Esophagus muscularis mucosa (tissue), 4 donors: Measurements from ENCODE around the gene SLITRK3. TPM values are rescaled to one million over a fixed set of nuclear protein-coding genes. Genes with fewer than 3 reads are reported as not detected.
"Not testable (repeated sequence)": the region's sequence is repeated elsewhere in the genome, so short reads cannot be mapped to it uniquely, and the experiment has no call there.

Source experiments
- DNase-seq: peaks from one replicate; pipeline ENCODE4 v3.0.0-alpha.2; 2017; ENCODE audit errors: extremely low spot score
- H3K27ac ChIP-seq, 4 donors: fragments of 200-600 bp; sonication (generic); replicated peaks in 1 of 4; 1 replicate in 3 of 4; 2 replicates in 1 of 4; pipeline ENCODE4 v1.5.1; 2016 to 2019; ENCODE audit warnings: mild to moderate bottlenecking in 1 of 4
- H3K27me3 ChIP-seq, 4 donors: fragments of 200-600 bp; sonication (generic); one replicate each; pipeline versions ENCODE4 v1.5.1 to v1.6.0; 2016 to 2019
- H3K36me3 ChIP-seq, 4 donors: fragments of 200-600 bp; sonication (generic); one replicate each; pipeline ENCODE4 v1.5.1; 2016 to 2019
- H3K4me1 ChIP-seq, 4 donors: fragments of 200-600 bp; sonication (generic); one replicate each; pipeline ENCODE4 v1.5.1; 2016 to 2019
- H3K4me3 ChIP-seq, 4 donors: fragments of 200-600 bp; sonication (generic); 1 replicate in 2 of 4; 2 replicates in 2 of 4; pipeline ENCODE4 v1.5.1; 2016 to 2019; ENCODE audit warnings: mild to moderate bottlenecking in 4 of 4, moderate library complexity in 1 of 4
- H3K9me3 ChIP-seq, 4 donors: fragments of 200-600 bp; sonication (generic); 1 replicate in 3 of 4; 2 replicates in 1 of 4; pipeline ENCODE4 v1.5.1; 2016 to 2019
- EP300 ChIP-seq: sonication (generic); formaldehyde crosslinking; IDR thresholded peaks from one replicate; pipeline ENCODE4 v1.6.1; 2017; ENCODE audit warnings: antibody characterized with exemption
- POLR2A ChIP-seq: fragments of 450-650 bp; IDR thresholded peaks from one replicate; pipeline ENCODE4 v1.6.1; 2017; ENCODE audit warnings: antibody characterized with exemption, moderate library complexity, mild to moderate bottlenecking, low read depth
- POLR2AphosphoS5 ChIP-seq, 2 donors: sonication (generic); formaldehyde crosslinking; IDR thresholded peaks; one replicate each; pipeline ENCODE4 v1.6.1; 2017; ENCODE audit warnings: antibody characterized with exemption in 2 of 2
- WGBS: methylation state at CpG from one replicate; pipeline ENCODE4 v1.1.5; 2018; 5-methylcytosine and 5-hydroxymethylcytosine counted together
- intact Hi-C: fragments of 100-400 bp; cut with DNase I; formaldehyde crosslinking; loops from one replicate; pipeline ENCODE4 v1.15.1; 2023
- total RNA-seq, 4 donors: library from RNA; depleted of rRNA; stranded (reverse); fragments of >200 nt; gene quantifications; one replicate each; pipeline versions ENCODE4 v1.1.0 to v1.2.1, GENCODE V29; 2016
- TF ChIP-seq, protein P1 (sequence below), 3 experiments: fragments of 200-600 bp in 2 of 3; fragments of 450-650 bp in 1 of 3; sonication (generic) in 2 of 3; IDR thresholded peaks; one replicate each; pipeline ENCODE4 v1.5.1; 2017 to 2019; ENCODE audit warnings: antibody characterized with exemption in 3 of 3, mild to moderate bottlenecking in 2 of 3, moderate library complexity in 1 of 3

The SLITRK3 gene
- total RNA-seq, 4 donors from 2014 or later: 14.5 to 29.3 (median 16.9) TPM

DNA sequence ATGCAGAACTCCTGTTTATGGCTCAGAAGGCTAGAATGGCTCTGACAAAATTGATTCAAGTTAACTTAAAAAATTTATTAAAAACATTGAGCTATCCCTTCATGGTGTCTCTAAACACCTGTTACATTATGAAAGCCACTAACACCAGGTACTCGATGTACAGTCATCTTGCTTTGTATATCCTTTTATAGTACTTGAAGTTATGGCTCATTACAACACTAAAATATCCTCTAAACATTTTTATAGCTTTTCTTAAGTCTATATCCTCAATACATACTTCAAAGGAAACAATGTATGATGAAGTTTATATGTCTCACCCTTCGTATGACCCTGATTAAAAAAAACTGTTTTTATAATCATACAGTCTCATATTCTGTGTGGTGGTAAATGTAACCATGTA lies 38.2 kb downstream of the SLITRK3 start:
- intact Hi-C loops: no loop called here
- WGBS: 78% methylated on average over 2 of the region's 2 CpGs
- no peaks in the 10 kb centered on the region for H3K27me3 ChIP-seq

DNA sequence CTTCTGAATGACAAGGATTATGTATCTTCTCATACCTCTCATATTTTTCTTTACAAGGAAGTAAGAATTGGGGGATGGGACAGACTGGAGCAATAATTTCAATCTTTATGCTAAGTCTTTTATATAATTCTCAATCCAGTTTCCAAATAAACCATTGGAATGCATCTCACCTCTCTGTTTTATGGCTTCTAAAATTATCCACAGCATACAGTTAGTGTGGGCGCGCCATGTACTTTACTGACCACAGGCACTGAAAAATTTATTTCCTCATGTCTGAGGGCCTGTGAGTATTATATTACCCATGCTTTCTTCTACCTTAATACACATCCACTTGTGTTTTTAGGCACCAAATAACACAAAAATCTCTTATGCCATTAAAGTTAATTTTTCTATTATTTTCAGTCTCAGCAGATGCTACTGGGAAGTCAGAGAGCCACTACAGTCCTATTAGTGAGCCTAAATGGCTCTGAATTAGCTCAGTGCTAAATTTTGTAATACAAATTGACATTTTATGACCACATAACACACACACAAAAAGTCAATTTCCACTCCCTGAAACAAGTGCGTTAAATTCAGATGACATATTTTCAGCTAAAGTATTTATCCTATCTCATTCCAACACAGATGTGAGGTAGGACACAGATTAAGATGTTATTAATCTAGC lies 39.3 kb downstream of the SLITRK3 start:
- H3K9me3 ChIP-seq: no peaks in the 10 kb centered on the region
- no peak overlapping the region for H3K4me3 ChIP-seq
- DNase-seq: no peak
- H3K4me1 ChIP-seq: no peaks in the 10 kb centered on the region
- intact Hi-C loops: no loop called here
- no peak for TF ChIP-seq POLR2AphosphoS5 (IDR thresholded peaks at IDR 0.05)
- 84% methylated on average over 3 of the region's 3 CpGs for WGBS
- no peaks in the 10 kb centered on the region for H3K27me3 ChIP-seq
- no peak overlapping the region for H3K27ac ChIP-seq
- no peaks in the 10 kb centered on the region for H3K36me3 ChIP-seq

More for the DNA sequence above, 38.2 kb downstream of the SLITRK3 start:
- DNase-seq: no peak
- TF ChIP-seq, protein P1, sequence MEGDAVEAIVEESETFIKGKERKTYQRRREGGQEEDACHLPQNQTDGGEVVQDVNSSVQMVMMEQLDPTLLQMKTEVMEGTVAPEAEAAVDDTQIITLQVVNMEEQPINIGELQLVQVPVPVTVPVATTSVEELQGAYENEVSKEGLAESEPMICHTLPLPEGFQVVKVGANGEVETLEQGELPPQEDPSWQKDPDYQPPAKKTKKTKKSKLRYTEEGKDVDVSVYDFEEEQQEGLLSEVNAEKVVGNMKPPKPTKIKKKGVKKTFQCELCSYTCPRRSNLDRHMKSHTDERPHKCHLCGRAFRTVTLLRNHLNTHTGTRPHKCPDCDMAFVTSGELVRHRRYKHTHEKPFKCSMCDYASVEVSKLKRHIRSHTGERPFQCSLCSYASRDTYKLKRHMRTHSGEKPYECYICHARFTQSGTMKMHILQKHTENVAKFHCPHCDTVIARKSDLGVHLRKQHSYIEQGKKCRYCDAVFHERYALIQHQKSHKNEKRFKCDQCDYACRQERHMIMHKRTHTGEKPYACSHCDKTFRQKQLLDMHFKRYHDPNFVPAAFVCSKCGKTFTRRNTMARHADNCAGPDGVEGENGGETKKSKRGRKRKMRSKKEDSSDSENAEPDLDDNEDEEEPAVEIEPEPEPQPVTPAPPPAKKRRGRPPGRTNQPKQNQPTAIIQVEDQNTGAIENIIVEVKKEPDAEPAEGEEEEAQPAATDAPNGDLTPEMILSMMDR (IDR thresholded peaks at IDR 0.05): no peak
- TF ChIP-seq POLR2AphosphoS5 (IDR thresholded peaks at IDR 0.05): no peak
- TF ChIP-seq EP300: no peak
- TF ChIP-seq POLR2A: no peak
- H3K36me3 ChIP-seq: no peaks in the 10 kb centered on the region
- H3K4me1 ChIP-seq: no peaks in the 10 kb centered on the region
- H3K4me3 ChIP-seq: no peak overlapping the region
- H3K9me3 ChIP-seq: no peaks in the 10 kb centered on the region
- no peak overlapping the region for H3K27ac ChIP-seq

- no peak for DNase-seq
- no peaks in the 10 kb centered on the region for H3K36me3 ChIP-seq
- no peaks in the 10 kb centered on the region for H3K9me3 ChIP-seq
- WGBS: 89% methylated on average over 4 of the region's 4 CpGs
- H3K27me3 ChIP-seq: no peaks in the 10 kb centered on the region
- TF ChIP-seq POLR2AphosphoS5 (IDR thresholded peaks at IDR 0.05): no peak
- TF ChIP-seq EP300: no peak
- no peak for TF ChIP-seq POLR2A
- TF ChIP-seq, protein P1 (IDR thresholded peaks at IDR 0.05): no peak
- H3K4me3 ChIP-seq: no peak overlapping the region
- intact Hi-C loops: no loop called here
- H3K27ac ChIP-seq: no peak overlapping the region
- no peaks in the 10 kb centered on the region for H3K4me1 ChIP-seq
These were observed 47.2 kb downstream of the SLITRK3 start for GRCh38 chr3:165148876-165149441.

GRCh38 chr3:165144271-165144670 lies 51.9 kb downstream of the SLITRK3 start:
- 57% methylated on average over 1 of the region's 1 CpG for WGBS
- Histone ChIP-seq H3K36me3 (no peaks in the 10 kb centered on the region), H3K9me3 (no peaks in the 10 kb centered on the region), H3K27ac (no peak overlapping the region), H3K4me1 (no peaks in the 10 kb centered on the region), H3K27me3 (no peaks in the 10 kb centered on the region), H3K4me3 (no peak overlapping the region)
- intact Hi-C loops: no loop called here
- no peak for DNase-seq
- TF ChIP-seq EP300 (no peak), POLR2AphosphoS5 (IDR thresholded peaks at IDR 0.05) (no peak), POLR2A (no peak)
- TF ChIP-seq, protein P1 (IDR thresholded peaks at IDR 0.05): no peak

DNA sequence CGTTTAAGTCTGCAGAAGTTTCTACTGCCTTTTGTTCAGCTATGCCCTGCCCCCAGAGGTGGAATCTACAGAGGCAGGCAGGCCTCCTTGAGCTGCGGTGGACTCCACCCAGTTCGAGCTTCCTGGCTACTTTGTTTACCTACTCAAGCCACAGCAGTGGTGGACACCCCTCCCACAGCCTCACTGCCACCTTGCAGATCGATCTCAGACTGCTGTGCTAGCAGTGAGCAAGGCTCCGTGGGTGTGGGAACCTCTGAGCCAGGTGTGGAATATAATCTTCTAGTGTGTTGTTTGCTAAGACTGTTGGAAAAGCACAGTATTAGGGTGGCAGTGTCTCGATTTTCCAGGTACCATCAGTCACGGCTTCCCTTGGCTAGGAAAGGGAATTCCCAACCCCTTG lies 56.3 kb downstream of the SLITRK3 start:
- H3K4me3 ChIP-seq, H3K9me3 ChIP-seq, DNase-seq, H3K27me3 ChIP-seq, H3K36me3 ChIP-seq, intact Hi-C loops, H3K4me1 ChIP-seq, H3K27ac ChIP-seq: not testable (repeated sequence)
- 70% methylated on average over 7 of the region's 7 CpGs for WGBS

Other genes starting within 250 kb of the SLITRK3 start
- under 1 TPM in 1 of 4 donors, not detected in 3; under 0.01 TPM for gene SI, start 117.9 kb downstream of the SLITRK3 start, total RNA-seq